GM12878 (cell line): Measurements from ENCODE around the gene PAXX. TPM values are rescaled to one million over a fixed set of nuclear protein-coding genes. Genes with fewer than 3 reads are reported as not detected.

Experiments used
- ATF3 ChIP-seq: IDR thresholded peaks from 2 replicates; pipeline ENCODE4 v1.6.1; 2011; ENCODE audit warnings: low read depth, mild to moderate bottlenecking, low read length, moderate library complexity, borderline replicate concordance; ENCODE audit errors: extremely low read depth
- ATF7 ChIP-seq: fragments of 450-650 bp; IDR thresholded peaks from 2 replicates; pipeline ENCODE4 v1.6.1; 2016; ENCODE audit warnings: low read depth, mild to moderate bottlenecking
- BACH1 ChIP-seq: fragments of 450-650 bp; IDR thresholded peaks from 2 replicates; pipeline ENCODE4 v1.6.1; 2017; ENCODE audit warnings: mild to moderate bottlenecking, borderline replicate concordance
- CBFB ChIP-seq: IDR thresholded peaks from 2 replicates; pipeline ENCODE4 v1.6.1; 2016; ENCODE audit warnings: antibody characterized with exemption, low read depth
- CEBPB ChIP-seq, 2 experiments: fragments of 150-350 bp in 1 of 2; IDR thresholded peaks; 2 replicates each; pipeline ENCODE4 v1.6.1; 2012 to 2014; ENCODE audit warnings: low read depth in 2 of 2, low read length in 2 of 2, borderline replicate concordance in 1 of 2, inconsistent platforms in 1 of 2
- CREM ChIP-seq: IDR thresholded peaks from 2 replicates; pipeline ENCODE4 v1.6.1; 2014; ENCODE audit warnings: antibody characterized with exemption, low read depth
- ETV6 ChIP-seq, 2 experiments: fragments of 450-650 bp in 1 of 2; IDR thresholded peaks in 1 of 2; conservative IDR thresholded peaks in 1 of 2; 2 replicates each; pipeline ENCODE4 v1.6.1; 2014; ENCODE audit warnings: antibody characterized with exemption in 1 of 2, borderline replicate concordance in 1 of 2, low read depth in 1 of 2, mild to moderate bottlenecking in 1 of 2, moderate library complexity in 1 of 2
- GABPA ChIP-seq: IDR thresholded peaks from 2 replicates; pipeline ENCODE4 v1.6.1; 2014; ENCODE audit warnings: antibody characterized with exemption, low read depth, mild to moderate bottlenecking, inconsistent platforms
- HDAC6 ChIP-seq: fragments of 200-600 bp; sonication (generic); IDR thresholded peaks from one replicate; pipeline ENCODE4 v1.8.0; 2017; ENCODE audit warnings: antibody characterized with exemption; ENCODE audit not compliant: unreplicated experiment
- HDGF ChIP-seq: fragments of 450-650 bp; IDR thresholded peaks from 2 replicates; pipeline ENCODE4 v1.6.1; 2016; ENCODE audit warnings: antibody characterized with exemption
- HSF1 ChIP-seq: fragments of 150-350 bp; IDR thresholded peaks from 2 replicates; pipeline ENCODE4 v1.6.1; 2014; ENCODE audit warnings: mild to moderate bottlenecking, low read depth, low read length
- JUND ChIP-seq: IDR thresholded peaks from 2 replicates; pipeline ENCODE4 v1.6.1; 2012; ENCODE audit warnings: low read depth, mild to moderate bottlenecking, low read length, improper control_type of control experiment, moderate library complexity
- MTA2 ChIP-seq: fragments of 450-650 bp; IDR thresholded peaks from 2 replicates; pipeline ENCODE4 v1.6.1; 2016; ENCODE audit warnings: low read depth, mild to moderate bottlenecking, moderate library complexity
- MXI1 ChIP-seq: fragments of 150-350 bp; IDR thresholded peaks from 2 replicates; pipeline ENCODE4 v1.6.1; 2011; ENCODE audit warnings: low read depth, mild to moderate bottlenecking, inconsistent platforms, low read length, improper control_type of control experiment
- MYB ChIP-seq: fragments of 150-350 bp; IDR thresholded peaks from 2 replicates; pipeline ENCODE4 v1.6.1; 2014; ENCODE audit warnings: mild to moderate bottlenecking, low read depth, low read length, borderline replicate concordance
- NFYA ChIP-seq: IDR thresholded peaks from 2 replicates; pipeline ENCODE4 v1.6.1; 2011; ENCODE audit warnings: low read depth, mild to moderate bottlenecking, low read length, improper control_type of control experiment, borderline replicate concordance
- NR2C2 ChIP-seq: IDR thresholded peaks from 2 replicates; pipeline ENCODE4 v1.6.1; 2011; ENCODE audit warnings: borderline replicate concordance, low read depth; ENCODE audit not compliant: control insufficient read depth, insufficient read length
- PAX8 ChIP-seq: fragments of 450-650 bp; IDR thresholded peaks from 2 replicates; pipeline ENCODE4 v1.6.1; 2017; ENCODE audit warnings: mild to moderate bottlenecking, moderate library complexity
- PKNOX1 ChIP-seq: fragments of 450-650 bp; IDR thresholded peaks from 2 replicates; pipeline ENCODE4 v1.6.1; 2016; ENCODE audit warnings: mild to moderate bottlenecking
- POLR2AphosphoS2 ChIP-seq: IDR thresholded peaks from 2 replicates; pipeline ENCODE4 v1.6.1; 2011; ENCODE audit warnings: low read depth, mild to moderate bottlenecking, low read length, improper control_type of control experiment, moderate library complexity
- RAD51 ChIP-seq: fragments of 450-650 bp; IDR thresholded peaks from 2 replicates; pipeline ENCODE4 v1.6.1; 2016; ENCODE audit warnings: moderate library complexity, mild to moderate bottlenecking, inconsistent platforms
- RFX5 ChIP-seq: IDR thresholded peaks from 2 replicates; pipeline ENCODE4 v1.6.1; 2011; ENCODE audit warnings: low read depth, low read length, improper control_type of control experiment
- SP1 ChIP-seq: IDR thresholded peaks from one replicate; pipeline ENCODE4 v1.6.1; 2011; ENCODE audit warnings: low read depth, low read length
- SRF ChIP-seq, 2 experiments: IDR thresholded peaks; 2 replicates each; pipeline ENCODE4 v1.6.1; 2011; ENCODE audit warnings: low read depth in 2 of 2, low read length in 2 of 2, mild to moderate bottlenecking in 1 of 2, moderate library complexity in 1 of 2
- TAF1 ChIP-seq: IDR thresholded peaks from 2 replicates; pipeline ENCODE4 v1.6.1; 2011; ENCODE audit warnings: mild to moderate bottlenecking, low read depth, low read length, borderline replicate concordance
- TCF12 ChIP-seq: IDR thresholded peaks from 2 replicates; pipeline ENCODE4 v1.6.1; 2011; ENCODE audit warnings: low read depth, mild to moderate bottlenecking, low read length
- TCF3 ChIP-seq: IDR thresholded peaks from 2 replicates; pipeline ENCODE4 v1.6.1; 2012; ENCODE audit warnings: low read depth, mild to moderate bottlenecking, low read length, borderline replicate concordance; ENCODE audit not compliant: insufficient read depth
- ZNF217 ChIP-seq: fragments of 450-650 bp; IDR thresholded peaks from 2 replicates; pipeline ENCODE4 v1.6.1; 2017; ENCODE audit warnings: antibody characterized with exemption, mild to moderate bottlenecking
- polyA plus RNA-seq, 11 experiments: library from polyadenylated mRNA; depleted of rRNA in 4 of 11; unstranded in 6 of 11; stranded (reverse) in 5 of 11; fragments of >200 nt; fragmentation: Nextera tagmentation in 4 of 11; fragmentation: Illumina TruSeq in 1 of 11; extraction: Ambion mirVana in 4 of 11; extraction: Trizol in 1 of 11; gene quantifications; 1 replicate in 1 of 11; 2 replicates in 10 of 11; pipeline versions ENCODE4 v1.2.1 to v1.2.3, GENCODE V29; 2011 to 2016; ENCODE audit warnings: inconsistent platforms in 2 of 11, missing spikeins in 2 of 11, low read depth in 1 of 11
- total RNA-seq, 4 experiments: library from RNA; depleted of rRNA in 3 of 4; stranded (reverse); fragments of >200 nt in 3 of 4; fragmentation: Illumina TruSeq in 1 of 4; extraction: Trizol in 1 of 4; gene quantifications; 2 replicates each; pipeline versions ENCODE4 v1.2.1 to v1.2.3, GENCODE V29; 2013 to 2021

PAXX gene
- total and polyA plus RNA-seq, 10 of the 15 experiments (the other 5 are each of a cell fraction or from before 2014, with no cell fraction given) = 0.18 to 60.6 (median 29.5) TPM

GRCh38 chr9:136944519-136945332 is 47.5 kb upstream of the PAXX start, which contains the start of the genes C8G and FBXW5 (continued):
- TF ChIP-seq CBFB (peak; percentile 54; the same call in 1 of the 2 replicates), POLR2AphosphoS2 (peak; percentile 91), ETV6 (conservative IDR thresholded peaks at IDR 0.05 in 1 of 2, IDR thresholded peaks at IDR 0.05 in 1 of 2; ENCODE audit: borderline replicate concordance in 1 of 2, low read depth in 1 of 2) (no peak), RFX5 (no peak), PKNOX1 (no peak), ATF3 (peak; percentile 7; the same call in 1 of the 2 replicates), BACH1 (no peak; the same call in 1 of the 2 replicates), HDGF (peak; percentile 72; the same call in 1 of the 2 replicates), HDAC6 (no peak), JUND (no peak; the same call in 1 of the 2 replicates), RAD51 (no peak), TCF12 (no peak), NR2C2 (peak; percentile 82), MYB (0 out of 2 replicates have a peak, but pooled peaks have one; percentile 45), ATF7 (no peak), TCF3 (0 out of 2 replicates have a peak, but pooled peaks have one; percentile 52), MXI1 (peak; percentile 66; the same call in 1 of the 2 replicates), GABPA (no peak), SP1 (peak; percentile 76), CEBPB (IDR thresholded peaks at IDR 0.05; ENCODE audit: borderline replicate concordance in 1 of 2, low read depth in 2 of 2, low read length in 2 of 2) (no peak), TAF1 (no peak), CREM (peak; percentile 61), HSF1 (no peak), NFYA (no peak), PAX8 (no peak), ZNF217 (peak; percentile 94), SRF (IDR thresholded peaks at IDR 0.05; ENCODE audit: low read depth in 2 of 2, low read length in 2 of 2) (peak in 1 of 2 experiments; percentile 99; a peak in 2 of 4 replicates), MTA2 (no peak)
